Stomach (tissue), 4 donors: ENCODE data around the gene SEMA5A.

ENCODE experiments used
- CTCF ChIP-seq, 7 experiments: fragments of 450-650 bp in 4 of 7; fragments of 200-600 bp in 3 of 7; sonication (generic) in 3 of 7; IDR thresholded peaks; one replicate each; pipeline ENCODE4 v1.5.1; 2016 to 2019; ENCODE audit warnings: antibody characterized with exemption in 7 of 7, control low read depth in 2 of 7, mild to moderate bottlenecking in 1 of 7
- POLR2AphosphoS5 ChIP-seq, 3 donors: sonication (generic); formaldehyde crosslinking; IDR thresholded peaks; one replicate each; pipeline ENCODE4 v1.6.1; 2016; ENCODE audit warnings: antibody characterized with exemption in 3 of 3

DNA sequence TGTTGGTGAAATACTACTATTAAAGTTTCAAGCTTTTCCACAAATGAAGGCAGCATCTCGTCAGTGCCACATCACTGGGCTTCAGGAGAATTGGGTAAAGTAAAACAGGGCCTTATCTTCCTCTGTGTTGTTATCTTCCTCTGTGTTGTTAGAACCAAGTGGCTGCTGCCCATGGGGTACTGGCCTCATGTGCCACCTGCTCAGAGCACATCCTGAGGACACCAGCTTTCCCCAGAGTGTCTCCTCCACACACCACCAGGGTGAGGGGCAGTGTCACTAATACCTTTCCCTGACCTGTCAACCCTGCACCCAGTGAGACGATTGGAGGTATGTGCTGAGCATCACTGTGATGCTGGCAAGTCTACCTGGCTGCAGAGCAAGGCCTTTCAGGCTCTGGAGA lies 499.9 kb downstream of the SEMA5A start:
- no peak for TF ChIP-seq CTCF (IDR thresholded peaks at IDR 0.05)
- no peak for TF ChIP-seq POLR2AphosphoS5 (IDR thresholded peaks at IDR 0.05)
